HEK293 (cell line): Measurements from ENCODE around the gene APOO.

Experiments
- FEZF1 ChIP-seq: fragments of 450-650 bp; formaldehyde crosslinking; IDR thresholded peaks from 2 replicates; pipeline ENCODE4 v1.5.1; 2016; ENCODE audit warnings: missing biosample characterization, missing genetic modification characterization
- GLI2 ChIP-seq: fragments of 450-650 bp; formaldehyde crosslinking; IDR thresholded peaks from 2 replicates; pipeline ENCODE4; 2017; ENCODE audit warnings: missing biosample characterization, missing genetic modification characterization, low read depth, borderline replicate concordance
- GLIS1 ChIP-seq: fragments of 450-650 bp; formaldehyde crosslinking; IDR thresholded peaks from 2 replicates; pipeline ENCODE4 v1.5.1; 2016; ENCODE audit warnings: missing biosample characterization, missing genetic modification characterization
- KLF16 ChIP-seq: fragments of 450-650 bp; formaldehyde crosslinking; IDR thresholded peaks from 2 replicates; pipeline ENCODE4 v1.5.1; 2017; ENCODE audit warnings: missing biosample characterization, missing genetic modification characterization
- KLF8 ChIP-seq: fragments of 450-650 bp; formaldehyde crosslinking; IDR thresholded peaks from 2 replicates; pipeline ENCODE4 v1.5.1; 2016; ENCODE audit warnings: missing biosample characterization, missing genetic modification characterization
- OVOL3 ChIP-seq: fragments of 450-650 bp; formaldehyde crosslinking; IDR thresholded peaks from 2 replicates; pipeline ENCODE4 v1.5.1; 2016; ENCODE audit warnings: missing biosample characterization, missing genetic modification characterization
- PBX3 ChIP-seq: sonication (generic); formaldehyde crosslinking; IDR thresholded peaks from 2 replicates; pipeline ENCODE4 v1.8.1; 2022; ENCODE audit warnings: mild to moderate bottlenecking, moderate library complexity, missing genetic modification reagents
- ZBTB10 ChIP-seq: fragments of 450-650 bp; formaldehyde crosslinking; IDR thresholded peaks from 2 replicates; pipeline ENCODE4 v1.5.1; 2016; ENCODE audit warnings: missing biosample characterization, missing genetic modification characterization
- ZFP69B ChIP-seq: fragments of 450-650 bp; formaldehyde crosslinking; IDR thresholded peaks from 2 replicates; pipeline ENCODE4 v1.5.1; 2016; ENCODE audit warnings: missing biosample characterization, missing genetic modification characterization
- ZNF10 ChIP-seq: fragments of 450-650 bp; formaldehyde crosslinking; IDR thresholded peaks from 2 replicates; pipeline ENCODE4 v1.5.1; 2017; ENCODE audit warnings: missing biosample characterization, missing genetic modification characterization
- ZNF121 ChIP-seq: fragments of 450-650 bp; formaldehyde crosslinking; IDR thresholded peaks from 2 replicates; pipeline ENCODE4 v1.5.1; 2016; ENCODE audit warnings: missing biosample characterization, missing genetic modification characterization
- ZNF138 ChIP-seq: fragments of 450-650 bp; formaldehyde crosslinking; IDR thresholded peaks from 2 replicates; pipeline ENCODE4 v1.5.1; 2016; ENCODE audit warnings: missing biosample characterization, missing genetic modification characterization, borderline replicate concordance
- ZNF140 ChIP-seq: fragments of 450-650 bp; formaldehyde crosslinking; IDR thresholded peaks from 2 replicates; pipeline ENCODE4 v1.5.1; 2016; ENCODE audit warnings: missing biosample characterization, missing genetic modification characterization
- ZNF2 ChIP-seq: fragments of 450-650 bp; formaldehyde crosslinking; IDR thresholded peaks from 2 replicates; pipeline ENCODE4 v1.5.1; 2016; ENCODE audit warnings: missing biosample characterization, missing genetic modification characterization
- ZNF23 ChIP-seq: fragments of 450-650 bp; formaldehyde crosslinking; IDR thresholded peaks from 2 replicates; pipeline ENCODE4 v1.5.1; 2016; ENCODE audit warnings: missing biosample characterization, missing genetic modification characterization, borderline replicate concordance
- ZNF266 ChIP-seq: fragments of 450-650 bp; formaldehyde crosslinking; IDR thresholded peaks from 2 replicates; pipeline ENCODE4 v1.5.1; 2016; ENCODE audit warnings: missing biosample characterization, missing genetic modification characterization, low read depth
- ZNF274 ChIP-seq, 2 experiments: fragments of 200-500 bp in 1 of 2; fragments of 450-650 bp in 1 of 2; sonication (Bioruptor generic) in 1 of 2; formaldehyde crosslinking in 1 of 2; IDR thresholded peaks; 2 replicates each; pipeline versions ENCODE4 v1.5.1 to v1.6.1; 2014 to 2016; ENCODE audit warnings: borderline replicate concordance in 1 of 2, inconsistent platforms in 1 of 2, low read length in 1 of 2, missing biosample characterization in 1 of 2, missing genetic modification characterization in 1 of 2
- ZNF548 ChIP-seq: fragments of 450-650 bp; formaldehyde crosslinking; IDR thresholded peaks from 2 replicates; pipeline ENCODE4 v1.5.1; 2016; ENCODE audit warnings: missing biosample characterization, missing genetic modification characterization
- ZNF596 ChIP-seq: fragments of 450-650 bp; IDR thresholded peaks from 2 replicates; pipeline ENCODE4 v1.5.0; 2018; ENCODE audit warnings: missing biosample characterization, mild to moderate bottlenecking, missing genetic modification characterization, moderate library complexity
- ZNF624 ChIP-seq: fragments of 450-650 bp; formaldehyde crosslinking; IDR thresholded peaks from 2 replicates; pipeline ENCODE4 v1.5.1; 2017; ENCODE audit warnings: missing biosample characterization, missing genetic modification characterization
- ZNF701 ChIP-seq: fragments of 450-650 bp; formaldehyde crosslinking; IDR thresholded peaks from 2 replicates; pipeline ENCODE4 v1.5.1; 2016; ENCODE audit warnings: missing biosample characterization, missing genetic modification characterization
- ZNF707 ChIP-seq: fragments of 450-650 bp; formaldehyde crosslinking; IDR thresholded peaks from 2 replicates; pipeline ENCODE4 v1.5.1; 2016; ENCODE audit warnings: missing biosample characterization, missing genetic modification characterization
- TF ChIP-seq, protein P1 (sequence below): fragments of 450-650 bp; formaldehyde crosslinking; IDR thresholded peaks from 2 replicates; pipeline ENCODE4 v1.5.1; 2017; ENCODE audit warnings: missing biosample characterization, missing genetic modification characterization
- TF ChIP-seq, protein P2 (sequence below): fragments of 450-650 bp; formaldehyde crosslinking; IDR thresholded peaks from 2 replicates; pipeline ENCODE4 v1.5.1; 2016; ENCODE audit warnings: missing biosample characterization, missing genetic modification characterization, borderline replicate concordance
- TF ChIP-seq, protein P3 (sequence below): fragments of 450-650 bp; formaldehyde crosslinking; IDR thresholded peaks from 2 replicates; pipeline ENCODE4 v1.5.1; 2017; ENCODE audit warnings: missing biosample characterization, mild to moderate bottlenecking, missing genetic modification characterization, moderate library complexity
- TF ChIP-seq, protein P4 (sequence below): fragments of 450-650 bp; formaldehyde crosslinking; IDR thresholded peaks from 2 replicates; pipeline ENCODE4 v1.5.1; 2016; ENCODE audit warnings: missing biosample characterization, missing genetic modification characterization

Gene APOO

DNA sequence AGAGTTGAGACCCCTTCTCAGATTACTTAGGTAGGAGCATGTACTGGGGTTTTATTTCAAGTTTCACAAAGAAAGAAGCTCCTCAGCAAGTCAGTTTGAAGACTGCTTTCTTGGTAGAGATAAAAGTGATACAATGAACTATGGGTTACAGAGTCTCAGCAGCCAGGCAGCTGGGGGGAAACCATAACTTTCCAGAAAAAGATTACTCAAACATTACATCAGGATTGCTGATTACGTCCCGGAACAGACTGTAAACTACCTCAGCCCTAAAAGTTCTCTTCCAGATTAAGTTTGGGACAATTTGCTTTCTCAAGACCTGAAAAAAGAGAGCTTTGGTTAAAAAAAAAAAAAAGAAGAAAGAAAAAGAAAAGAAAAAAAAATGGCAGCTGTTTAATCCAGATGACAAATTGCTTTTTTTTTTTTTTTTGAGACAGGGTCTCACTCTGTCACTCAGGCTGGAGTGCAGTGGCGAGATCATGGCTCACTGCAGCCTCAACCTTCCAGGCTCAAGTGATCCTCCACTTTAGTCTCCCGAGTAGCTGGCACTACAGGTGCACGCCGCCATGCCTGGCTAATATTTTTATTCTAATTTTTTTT is 108.2 kb downstream of the APOO start (continued):
- TF ChIP-seq, protein P1, sequence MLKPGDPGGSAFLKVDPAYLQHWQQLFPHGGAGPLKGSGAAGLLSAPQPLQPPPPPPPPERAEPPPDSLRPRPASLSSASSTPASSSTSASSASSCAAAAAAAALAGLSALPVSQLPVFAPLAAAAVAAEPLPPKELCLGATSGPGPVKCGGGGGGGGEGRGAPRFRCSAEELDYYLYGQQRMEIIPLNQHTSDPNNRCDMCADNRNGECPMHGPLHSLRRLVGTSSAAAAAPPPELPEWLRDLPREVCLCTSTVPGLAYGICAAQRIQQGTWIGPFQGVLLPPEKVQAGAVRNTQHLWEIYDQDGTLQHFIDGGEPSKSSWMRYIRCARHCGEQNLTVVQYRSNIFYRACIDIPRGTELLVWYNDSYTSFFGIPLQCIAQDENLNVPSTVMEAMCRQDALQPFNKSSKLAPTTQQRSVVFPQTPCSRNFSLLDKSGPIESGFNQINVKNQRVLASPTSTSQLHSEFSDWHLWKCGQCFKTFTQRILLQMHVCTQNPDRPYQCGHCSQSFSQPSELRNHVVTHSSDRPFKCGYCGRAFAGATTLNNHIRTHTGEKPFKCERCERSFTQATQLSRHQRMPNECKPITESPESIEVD (tag by site-specific recombination): peak; percentile 82
- TF ChIP-seq PBX3 (CRISPR knock-in tag): no peak
- TF ChIP-seq KLF8 (tag by site-specific recombination): no peak
- TF ChIP-seq ZNF596 (tag by site-specific recombination): no peak
- TF ChIP-seq ZBTB10 (tag by site-specific recombination): no peak
- no peak for TF ChIP-seq OVOL3 (tag by site-specific recombination)
- no peak for TF ChIP-seq ZNF624 (tag by site-specific recombination)
- no peak for TF ChIP-seq ZNF23
- no peak for TF ChIP-seq ZNF138 (tag by site-specific recombination)
- no peak for TF ChIP-seq ZFP69B (tag by site-specific recombination)
- TF ChIP-seq ZNF10: 0 out of 2 replicates have a peak, but pooled peaks have one; percentile 10
- no peak for TF ChIP-seq ZNF548 (tag by site-specific recombination)
- TF ChIP-seq ZNF140 (tag by site-specific recombination): no peak
- TF ChIP-seq, protein P2, sequence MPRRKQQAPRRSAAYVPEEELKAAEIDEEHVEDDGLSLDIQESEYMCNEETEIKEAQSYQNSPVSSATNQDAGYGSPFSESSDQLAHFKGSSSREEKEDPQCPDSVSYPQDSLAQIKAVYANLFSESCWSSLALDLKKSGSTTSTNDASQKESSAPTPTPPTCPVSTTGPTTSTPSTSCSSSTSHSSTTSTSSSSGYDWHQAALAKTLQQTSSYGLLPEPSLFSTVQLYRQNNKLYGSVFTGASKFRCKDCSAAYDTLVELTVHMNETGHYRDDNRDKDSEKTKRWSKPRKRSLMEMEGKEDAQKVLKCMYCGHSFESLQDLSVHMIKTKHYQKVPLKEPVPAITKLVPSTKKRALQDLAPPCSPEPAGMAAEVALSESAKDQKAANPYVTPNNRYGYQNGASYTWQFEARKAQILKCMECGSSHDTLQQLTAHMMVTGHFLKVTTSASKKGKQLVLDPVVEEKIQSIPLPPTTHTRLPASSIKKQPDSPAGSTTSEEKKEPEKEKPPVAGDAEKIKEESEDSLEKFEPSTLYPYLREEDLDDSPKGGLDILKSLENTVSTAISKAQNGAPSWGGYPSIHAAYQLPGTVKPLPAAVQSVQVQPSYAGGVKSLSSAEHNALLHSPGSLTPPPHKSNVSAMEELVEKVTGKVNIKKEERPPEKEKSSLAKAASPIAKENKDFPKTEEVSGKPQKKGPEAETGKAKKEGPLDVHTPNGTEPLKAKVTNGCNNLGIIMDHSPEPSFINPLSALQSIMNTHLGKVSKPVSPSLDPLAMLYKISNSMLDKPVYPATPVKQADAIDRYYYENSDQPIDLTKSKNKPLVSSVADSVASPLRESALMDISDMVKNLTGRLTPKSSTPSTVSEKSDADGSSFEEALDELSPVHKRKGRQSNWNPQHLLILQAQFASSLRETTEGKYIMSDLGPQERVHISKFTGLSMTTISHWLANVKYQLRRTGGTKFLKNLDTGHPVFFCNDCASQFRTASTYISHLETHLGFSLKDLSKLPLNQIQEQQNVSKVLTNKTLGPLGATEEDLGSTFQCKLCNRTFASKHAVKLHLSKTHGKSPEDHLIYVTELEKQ: no peak
- no peak for TF ChIP-seq ZNF274 (IDR thresholded peaks at IDR 0.05; ENCODE audit: low read length)
- TF ChIP-seq ZNF274 (tag by site-specific recombination; IDR thresholded peaks at IDR 0.05; ENCODE audit: borderline replicate concordance): no peak
- no peak for TF ChIP-seq ZNF707
- no peak for TF ChIP-seq GLI2 (tag by site-specific recombination)
- TF ChIP-seq ZNF121: no peak
- TF ChIP-seq KLF16 (tag by site-specific recombination): no peak
- peak; percentile 57 for TF ChIP-seq GLIS1
- TF ChIP-seq ZNF701 (tag by site-specific recombination): no peak
- TF ChIP-seq ZNF266 (tag by site-specific recombination): no peak
- no peak for TF ChIP-seq ZNF2 (tag by site-specific recombination)
- TF ChIP-seq, protein P3, sequence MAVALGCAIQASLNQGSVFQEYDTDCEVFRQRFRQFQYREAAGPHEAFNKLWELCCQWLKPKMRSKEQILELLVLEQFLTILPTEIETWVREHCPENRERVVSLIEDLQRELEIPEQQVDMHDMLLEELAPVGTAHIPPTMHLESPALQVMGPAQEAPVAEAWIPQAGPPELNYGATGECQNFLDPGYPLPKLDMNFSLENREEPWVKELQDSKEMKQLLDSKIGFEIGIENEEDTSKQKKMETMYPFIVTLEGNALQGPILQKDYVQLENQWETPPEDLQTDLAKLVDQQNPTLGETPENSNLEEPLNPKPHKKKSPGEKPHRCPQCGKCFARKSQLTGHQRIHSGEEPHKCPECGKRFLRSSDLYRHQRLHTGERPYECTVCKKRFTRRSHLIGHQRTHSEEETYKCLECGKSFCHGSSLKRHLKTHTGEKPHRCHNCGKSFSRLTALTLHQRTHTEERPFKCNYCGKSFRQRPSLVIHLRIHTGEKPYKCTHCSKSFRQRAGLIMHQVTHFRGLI (tag by site-specific recombination): no peak
- TF ChIP-seq, protein P4, sequence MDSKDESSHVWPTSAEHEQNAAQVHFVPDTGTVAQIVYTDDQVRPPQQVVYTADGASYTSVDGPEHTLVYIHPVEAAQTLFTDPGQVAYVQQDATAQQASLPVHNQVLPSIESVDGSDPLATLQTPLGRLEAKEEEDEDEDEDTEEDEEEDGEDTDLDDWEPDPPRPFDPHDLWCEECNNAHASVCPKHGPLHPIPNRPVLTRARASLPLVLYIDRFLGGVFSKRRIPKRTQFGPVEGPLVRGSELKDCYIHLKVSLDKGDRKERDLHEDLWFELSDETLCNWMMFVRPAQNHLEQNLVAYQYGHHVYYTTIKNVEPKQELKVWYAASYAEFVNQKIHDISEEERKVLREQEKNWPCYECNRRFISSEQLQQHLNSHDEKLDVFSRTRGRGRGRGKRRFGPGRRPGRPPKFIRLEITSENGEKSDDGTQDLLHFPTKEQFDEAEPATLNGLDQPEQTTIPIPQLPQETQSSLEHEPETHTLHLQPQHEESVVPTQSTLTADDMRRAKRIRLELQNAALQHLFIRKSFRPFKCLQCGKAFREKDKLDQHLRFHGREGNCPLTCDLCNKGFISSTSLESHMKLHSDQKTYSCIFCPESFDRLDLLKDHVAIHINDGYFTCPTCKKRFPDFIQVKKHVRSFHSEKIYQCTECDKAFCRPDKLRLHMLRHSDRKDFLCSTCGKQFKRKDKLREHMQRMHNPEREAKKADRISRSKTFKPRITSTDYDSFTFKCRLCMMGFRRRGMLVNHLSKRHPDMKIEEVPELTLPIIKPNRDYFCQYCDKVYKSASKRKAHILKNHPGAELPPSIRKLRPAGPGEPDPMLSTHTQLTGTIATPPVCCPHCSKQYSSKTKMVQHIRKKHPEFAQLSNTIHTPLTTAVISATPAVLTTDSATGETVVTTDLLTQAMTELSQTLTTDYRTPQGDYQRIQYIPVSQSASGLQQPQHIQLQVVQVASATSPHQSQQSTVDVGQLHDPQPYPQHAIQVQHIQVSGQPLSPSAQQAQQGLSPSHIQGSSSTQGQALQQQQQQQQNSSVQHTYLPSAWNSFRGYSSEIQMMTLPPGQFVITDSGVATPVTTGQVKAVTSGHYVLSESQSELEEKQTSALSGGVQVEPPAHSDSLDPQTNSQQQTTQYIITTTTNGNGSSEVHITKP: no peak
- no peak for TF ChIP-seq FEZF1 (tag by site-specific recombination)
